Medulla oblongata (tissue), 1 donor: ENCODE measurements around the gene CD47.
A peak's percentile ranks its signal among the peaks of the same experiment; 100 is the strongest.

Source experiments
- DNase-seq: peaks from one replicate; pipeline ENCODE4 v3.0.0-alpha.2; 2015; ENCODE audit errors: extremely low spot score

The CD47 gene

GRCh38 chr3:108013141-108014055, 77.4 kb downstream of the CD47 start:
- DNase-seq = no peak

DNA sequence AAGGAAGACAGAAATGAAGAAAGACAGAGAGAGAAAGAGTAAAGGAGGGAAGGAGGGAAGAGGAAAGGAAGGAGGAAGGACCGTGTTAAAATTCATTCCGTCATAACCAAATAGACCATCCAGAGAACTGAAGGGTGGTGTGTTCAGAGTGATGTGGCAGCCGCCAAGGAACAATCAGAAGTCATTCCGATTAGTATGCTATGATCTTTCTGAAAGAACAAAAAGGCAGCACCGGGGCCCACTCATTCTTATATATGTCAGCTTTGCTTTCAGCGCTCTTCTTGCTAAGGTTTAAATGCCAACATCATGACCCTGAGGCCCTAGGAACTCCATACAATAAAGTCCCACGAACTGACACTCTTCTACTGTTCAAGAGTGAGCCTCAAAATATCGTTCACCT, 78.5 kb downstream of the CD47 start:
- no peak for DNase-seq

DNA sequence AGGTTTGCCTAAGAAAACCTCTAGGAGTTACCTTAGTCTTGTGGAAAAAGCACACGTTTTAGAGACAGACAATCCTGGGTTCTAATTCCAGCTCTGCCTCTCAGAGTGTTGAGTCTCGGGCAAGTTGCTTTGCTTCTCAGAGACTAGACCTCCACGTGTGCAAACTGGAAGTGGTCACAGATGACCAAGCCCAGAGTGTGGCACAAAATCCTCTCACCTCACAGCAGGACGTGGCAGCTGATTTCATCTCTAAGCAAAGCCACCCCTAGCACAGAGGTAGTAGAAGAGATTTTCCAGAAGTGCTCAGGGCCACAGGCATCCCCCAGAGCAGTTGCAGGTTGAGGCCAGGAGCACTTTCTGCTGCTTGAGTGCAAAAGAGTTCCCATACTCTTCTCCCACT, 79.2 kb downstream of the CD47 start:
- no peak for DNase-seq

GRCh38 chr3:108008931-108009639, 81.7 kb downstream of the CD47 start:
- no peak for DNase-seq

DNA sequence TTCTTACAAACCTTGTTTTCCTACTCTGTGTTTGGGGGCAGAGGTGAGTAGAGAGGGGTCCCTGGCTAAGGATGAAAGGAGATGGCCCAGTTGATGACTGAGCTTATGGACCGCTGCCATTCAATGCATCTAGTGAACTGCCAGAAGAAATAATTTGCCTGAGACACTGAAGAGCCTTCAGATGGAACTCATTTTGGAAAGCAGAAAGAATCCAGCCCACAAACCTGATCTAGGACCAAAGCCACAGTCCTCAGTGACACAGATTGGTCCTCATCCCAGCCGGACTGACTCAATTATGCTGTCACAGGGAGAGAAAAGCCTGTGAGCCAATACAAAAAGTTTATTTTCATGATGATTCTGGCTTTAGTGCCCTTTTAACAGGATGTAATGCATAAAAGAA, 82.7 kb downstream of the CD47 start:
- DNase-seq = no peak

DNA sequence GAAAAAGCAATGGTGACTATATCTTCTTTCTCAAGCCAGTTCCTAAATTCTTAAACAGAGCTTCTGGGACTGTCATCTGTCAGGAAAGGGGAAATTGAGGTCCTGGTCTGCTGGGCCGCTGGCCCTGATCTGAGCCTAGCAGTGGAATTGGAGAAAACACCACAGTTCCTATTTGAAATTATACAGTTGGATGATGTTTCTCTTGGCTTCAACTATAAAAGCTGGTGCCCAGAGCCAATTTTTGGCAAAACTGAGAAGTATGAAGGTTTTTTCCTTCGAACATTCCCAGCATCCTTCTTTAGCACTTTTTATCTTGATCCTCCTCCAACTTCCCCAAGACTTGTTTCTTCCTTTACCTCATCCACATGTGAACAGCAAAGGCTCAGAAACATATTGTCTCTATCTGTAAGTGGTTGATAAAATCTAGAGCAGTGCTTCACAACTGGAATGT, 83.9 kb downstream of the CD47 start:
- no peak for DNase-seq

- DNase-seq = no peak
These were observed 84.6 kb downstream of the CD47 start for GRCh38 chr3:108006077-108006771.

- peak; percentile 18 for DNase-seq
These were observed 86.2 kb downstream of the CD47 start for GRCh38 chr3:108004647-108005046.

DNA sequence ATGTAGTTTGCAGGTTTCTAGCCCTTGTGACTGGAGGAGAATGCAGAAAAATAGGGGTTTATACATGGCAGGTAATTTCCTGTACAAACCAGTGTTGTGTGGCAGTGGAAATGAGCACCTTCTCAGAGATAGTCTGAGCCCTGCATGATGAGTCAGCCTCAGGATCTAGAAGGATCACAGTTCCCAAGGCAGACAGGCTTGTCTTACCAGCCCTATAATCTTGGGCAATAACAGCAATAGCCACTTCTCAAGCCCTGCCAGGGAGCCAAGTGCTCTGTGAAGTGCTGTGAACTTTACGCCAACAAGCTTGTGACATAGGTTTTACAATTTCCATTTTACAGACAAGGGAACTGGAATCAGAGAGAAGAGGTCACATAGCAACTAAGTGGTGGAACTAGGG, 89.4 kb downstream of the CD47 start:
- no peak for DNase-seq

- no peak for DNase-seq
These were observed 91.5 kb downstream of the CD47 start for GRCh38 chr3:107999215-107999775.

DNA sequence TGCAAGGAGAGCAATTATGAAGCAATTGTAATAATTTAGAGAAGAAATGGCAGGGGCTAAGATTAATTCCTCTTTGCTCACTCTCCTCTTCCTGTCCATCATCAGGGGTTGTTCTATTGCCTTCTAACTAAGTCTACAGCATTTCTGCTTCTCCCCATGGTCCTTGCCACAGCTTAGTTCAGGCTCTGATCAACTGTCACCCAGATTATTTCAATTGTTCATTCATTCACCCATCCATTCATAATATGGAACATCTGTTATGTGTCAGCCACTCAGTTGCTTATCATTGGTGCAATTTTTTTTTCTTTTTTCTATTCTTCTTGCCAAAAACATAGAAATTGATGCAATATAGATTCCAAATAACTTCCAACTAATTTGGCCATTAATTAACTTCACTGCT, 93.2 kb downstream of the CD47 start:
- no peak for DNase-seq

- DNase-seq = no peak
These were observed 95.0 kb downstream of the CD47 start for GRCh38 chr3:107995823-107996222.

GRCh38 chr3:107994956-107995715, 95.7 kb downstream of the CD47 start:
- no peak for DNase-seq

DNA sequence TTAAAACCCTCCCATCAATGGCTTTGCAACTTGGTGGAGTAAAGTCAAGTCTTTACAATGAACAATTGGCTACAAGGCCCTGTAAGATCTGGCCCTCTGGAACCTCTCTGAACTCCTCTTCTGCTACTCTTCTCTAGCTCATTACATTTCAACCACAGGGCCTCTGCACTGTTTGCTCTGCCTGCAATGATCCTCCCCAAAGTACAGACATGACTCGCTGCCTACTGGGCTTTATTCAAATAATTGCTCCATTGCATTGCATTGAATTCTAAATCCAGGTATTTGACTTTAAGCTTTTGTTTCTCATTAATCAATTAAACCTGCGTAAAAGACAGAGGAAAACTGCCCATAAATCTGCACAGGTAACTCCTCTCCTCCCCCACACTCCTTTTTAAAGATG, 96.7 kb downstream of the CD47 start:
- no peak for DNase-seq

GRCh38 chr3:107993771-107994170, 97.1 kb downstream of the CD47 start:
- DNase-seq = no peak
